GM18517 (cell line): ENCODE results near the gene C14orf119.

Experiments used
- ATAC-seq: cut with Tn5 transposase; IDR thresholded peaks from one replicate; pipeline ENCODE4 v1.9.1; 2021; ENCODE audit warnings: mild to moderate bottlenecking, moderate library complexity; ENCODE audit not compliant: unreplicated experiment

Gene C14orf119

DNA sequence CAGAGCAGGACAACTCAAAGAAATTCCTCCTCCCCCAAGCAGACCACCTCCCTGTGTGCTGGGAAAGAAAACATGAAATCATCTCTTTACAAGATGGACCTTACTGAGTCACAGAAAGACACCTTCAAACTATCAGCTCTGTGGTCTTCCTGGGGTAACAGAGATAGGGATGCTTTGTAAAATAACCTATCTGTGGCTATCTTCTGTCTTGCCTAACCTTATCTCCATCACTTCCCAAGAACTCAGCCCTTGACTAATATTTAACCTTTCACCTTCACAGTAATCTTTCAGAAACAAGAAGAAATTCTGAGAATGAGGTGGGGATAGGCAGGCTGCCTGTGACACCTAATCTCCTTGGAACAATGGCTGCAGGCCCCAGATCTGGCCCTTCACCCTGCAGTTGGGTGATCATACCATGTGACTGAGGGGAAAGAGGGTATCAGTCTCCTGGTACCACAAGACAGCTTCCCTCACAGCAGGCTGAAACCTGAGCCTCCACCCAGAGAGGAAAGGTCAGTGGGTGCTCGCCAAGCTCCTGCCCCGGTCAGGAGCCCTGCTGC lies 51.1 kb downstream of the C14orf119 start:
- no peak for ATAC-seq

- ATAC-seq = no peak
These were observed 51.7 kb downstream of the C14orf119 start for GRCh38 chr14:23146980-23147379.

DNA sequence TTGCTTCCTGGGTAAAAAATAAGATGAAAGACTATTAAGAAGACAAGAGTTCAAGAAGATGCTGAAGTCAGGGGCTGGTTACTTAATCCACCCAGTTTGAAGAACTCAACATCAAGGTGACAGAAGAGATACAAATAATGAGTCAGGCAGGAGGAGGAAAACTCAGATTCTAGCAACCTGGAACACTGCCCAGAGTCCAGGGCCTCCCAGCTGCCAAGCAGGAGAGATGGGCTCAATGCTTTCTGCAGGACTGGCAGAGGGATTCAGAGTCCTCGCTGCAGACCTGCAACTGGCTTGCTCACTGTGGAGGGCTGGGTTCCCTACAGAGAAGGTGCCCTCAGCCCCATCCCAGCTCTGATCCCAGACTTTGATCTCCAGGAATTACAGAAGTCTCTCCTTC lies 52.4 kb downstream of the C14orf119 start:
- ATAC-seq = no peak

DNA sequence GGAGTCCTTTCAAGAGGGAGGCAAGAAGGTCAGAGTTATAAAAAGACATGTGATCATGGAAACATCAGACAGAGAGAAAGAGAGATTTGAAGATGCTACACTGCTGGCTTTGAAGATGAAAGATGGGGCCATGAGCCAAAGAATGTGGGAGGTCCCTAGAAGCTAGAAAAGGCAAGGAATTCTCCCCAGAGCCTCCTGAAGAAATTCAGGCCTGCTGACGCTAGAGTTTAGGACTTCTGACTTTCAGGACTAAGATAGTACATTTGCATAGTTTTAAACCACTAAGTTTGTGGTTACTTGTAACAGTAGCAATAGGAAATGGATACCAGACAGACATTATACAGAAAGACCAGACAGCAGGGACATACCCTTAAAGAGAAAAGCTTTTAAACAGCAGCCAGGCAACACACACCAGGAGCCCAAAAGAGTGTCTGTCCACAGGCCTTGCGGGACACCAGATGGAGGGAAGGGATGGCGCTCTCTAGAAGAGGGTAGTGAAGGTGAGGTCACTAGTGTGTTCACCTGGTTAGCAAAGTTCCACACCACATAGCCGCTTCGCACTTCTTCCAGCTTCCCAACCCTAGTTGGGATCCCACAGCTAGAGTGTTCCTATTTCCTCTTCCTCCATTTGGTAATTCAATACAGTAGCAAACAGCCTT lies 53.4 kb downstream of the C14orf119 start:
- no peak for ATAC-seq

GRCh38 chr14:23149745-23150144 lies 54.4 kb downstream of the C14orf119 start:
- no peak for ATAC-seq
